Glutamatergic neuron (in vitro differentiated cells): Measurements from ENCODE around the gene LRRC4B. TPM values are rescaled to one million over a fixed set of nuclear protein-coding genes. Genes with fewer than 3 reads are reported as not detected.

Experiments
- DNase-seq: peaks from one replicate; pipeline ENCODE4 v3.0.0; 2022
- H3K27ac Mint-ChIP-seq: one replicate; pipeline ENCODE4 v1.8.0; 2020; ENCODE audit warnings: mild to moderate bottlenecking, mixed read lengths, inconsistent platforms; ENCODE audit not compliant: unreplicated experiment
- H3K27me3 Mint-ChIP-seq: one replicate; pipeline ENCODE4 v1.8.0; 2020; ENCODE audit warnings: mild to moderate bottlenecking, moderate library complexity, mixed read lengths, inconsistent platforms; ENCODE audit not compliant: unreplicated experiment
- H3K36me3 Mint-ChIP-seq: one replicate; pipeline ENCODE4 v1.8.0; 2020; ENCODE audit warnings: mild to moderate bottlenecking, mixed read lengths, inconsistent platforms; ENCODE audit not compliant: unreplicated experiment
- H3K4me1 Mint-ChIP-seq: one replicate; pipeline ENCODE4 v1.8.0; 2020; ENCODE audit warnings: mild to moderate bottlenecking, low read depth, mixed read lengths, inconsistent platforms; ENCODE audit not compliant: unreplicated experiment
- H3K4me3 Mint-ChIP-seq: one replicate; pipeline ENCODE4 v1.8.0; 2020; ENCODE audit warnings: mild to moderate bottlenecking, mixed read lengths, inconsistent platforms; ENCODE audit not compliant: unreplicated experiment
- H3K9me3 Mint-ChIP-seq: one replicate; pipeline ENCODE4 v1.8.0; 2020; ENCODE audit warnings: mild to moderate bottlenecking, moderate library complexity, mixed read lengths, inconsistent platforms; ENCODE audit not compliant: unreplicated experiment
- total RNA-seq: library from RNA; stranded (reverse); fragmentation: NEBNext Ultra II Directional; extraction: Animal tissue kit (Norgen Biotek cat#: 25700); gene quantifications from one replicate; pipeline ENCODE4 v1.2.1, GENCODE V29; 2021; ENCODE audit not compliant: unreplicated experiment
- TF ChIP-seq, protein P1 (sequence below): fragments of 200-600 bp; sonication (generic); IDR thresholded peaks from one replicate; pipeline ENCODE4 v1.5.0; 2021; ENCODE audit not compliant: partially characterized antibody, unreplicated experiment

Gene LRRC4B
- total RNA-seq, 1 donor from 2014 or later: 28.5 TPM

DNA sequence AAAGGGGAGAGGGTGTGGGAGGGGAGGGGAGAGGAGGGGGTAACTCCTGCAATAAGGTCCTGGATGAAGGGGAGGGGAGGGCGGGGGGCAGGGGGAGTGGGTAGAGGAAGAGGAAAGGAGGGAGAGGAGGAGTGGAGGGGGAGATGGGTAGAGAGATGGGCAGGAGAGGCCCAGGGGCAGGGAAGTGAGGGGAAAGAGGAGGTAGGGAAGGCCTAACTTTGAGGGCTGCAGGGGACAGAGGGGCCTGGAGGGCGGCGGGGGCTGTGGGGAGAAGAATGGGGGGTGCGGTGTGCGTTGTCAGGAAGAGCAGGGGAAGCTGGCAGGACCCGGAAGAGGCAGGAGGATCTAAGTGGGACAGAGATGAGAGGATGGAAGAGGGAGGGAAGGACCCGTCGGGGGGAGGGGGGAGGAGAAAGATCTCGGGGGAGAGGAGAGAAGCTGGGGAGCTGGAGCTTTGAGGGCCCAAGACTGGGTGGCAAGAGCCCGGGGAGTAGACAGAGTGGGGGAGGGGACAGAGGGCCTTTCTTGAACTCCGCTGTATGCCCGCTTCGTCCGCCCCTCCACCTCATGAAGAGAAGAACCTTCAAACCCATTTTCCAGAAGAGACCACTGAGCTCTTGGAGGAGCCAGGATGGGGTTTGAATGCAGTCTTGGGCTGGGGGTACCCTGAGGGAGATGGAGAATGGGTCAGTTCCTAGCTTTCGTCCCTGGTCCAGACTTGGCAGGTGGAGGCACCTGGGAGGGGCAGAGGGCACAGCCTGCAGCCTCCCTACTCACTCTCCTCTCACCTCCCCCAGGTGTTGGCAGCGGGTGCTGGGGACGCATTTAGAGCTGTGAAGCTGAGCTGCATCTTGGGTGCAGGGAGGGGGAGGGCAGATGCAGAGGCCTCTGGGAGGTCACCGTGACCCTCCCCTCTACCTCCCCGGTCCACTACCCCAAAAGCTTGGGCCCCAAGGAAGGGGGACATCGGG, 778 bp upstream of the LRRC4B start:
- Mint-ChIP-seq H3K27me3 (peaks cover 5% of the 10 kb centered on the region), H3K9me3 (peaks cover 8% of the 10 kb centered on the region), H3K36me3 (no peaks in the 10 kb centered on the region), H3K4me3 (peak overlapping the region; percentile 22), H3K4me1 (peaks cover 16% of the 10 kb centered on the region), H3K27ac (no peak overlapping the region)
- TF ChIP-seq, protein P1, sequence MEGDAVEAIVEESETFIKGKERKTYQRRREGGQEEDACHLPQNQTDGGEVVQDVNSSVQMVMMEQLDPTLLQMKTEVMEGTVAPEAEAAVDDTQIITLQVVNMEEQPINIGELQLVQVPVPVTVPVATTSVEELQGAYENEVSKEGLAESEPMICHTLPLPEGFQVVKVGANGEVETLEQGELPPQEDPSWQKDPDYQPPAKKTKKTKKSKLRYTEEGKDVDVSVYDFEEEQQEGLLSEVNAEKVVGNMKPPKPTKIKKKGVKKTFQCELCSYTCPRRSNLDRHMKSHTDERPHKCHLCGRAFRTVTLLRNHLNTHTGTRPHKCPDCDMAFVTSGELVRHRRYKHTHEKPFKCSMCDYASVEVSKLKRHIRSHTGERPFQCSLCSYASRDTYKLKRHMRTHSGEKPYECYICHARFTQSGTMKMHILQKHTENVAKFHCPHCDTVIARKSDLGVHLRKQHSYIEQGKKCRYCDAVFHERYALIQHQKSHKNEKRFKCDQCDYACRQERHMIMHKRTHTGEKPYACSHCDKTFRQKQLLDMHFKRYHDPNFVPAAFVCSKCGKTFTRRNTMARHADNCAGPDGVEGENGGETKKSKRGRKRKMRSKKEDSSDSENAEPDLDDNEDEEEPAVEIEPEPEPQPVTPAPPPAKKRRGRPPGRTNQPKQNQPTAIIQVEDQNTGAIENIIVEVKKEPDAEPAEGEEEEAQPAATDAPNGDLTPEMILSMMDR: no peak
- no peak for DNase-seq

DNA sequence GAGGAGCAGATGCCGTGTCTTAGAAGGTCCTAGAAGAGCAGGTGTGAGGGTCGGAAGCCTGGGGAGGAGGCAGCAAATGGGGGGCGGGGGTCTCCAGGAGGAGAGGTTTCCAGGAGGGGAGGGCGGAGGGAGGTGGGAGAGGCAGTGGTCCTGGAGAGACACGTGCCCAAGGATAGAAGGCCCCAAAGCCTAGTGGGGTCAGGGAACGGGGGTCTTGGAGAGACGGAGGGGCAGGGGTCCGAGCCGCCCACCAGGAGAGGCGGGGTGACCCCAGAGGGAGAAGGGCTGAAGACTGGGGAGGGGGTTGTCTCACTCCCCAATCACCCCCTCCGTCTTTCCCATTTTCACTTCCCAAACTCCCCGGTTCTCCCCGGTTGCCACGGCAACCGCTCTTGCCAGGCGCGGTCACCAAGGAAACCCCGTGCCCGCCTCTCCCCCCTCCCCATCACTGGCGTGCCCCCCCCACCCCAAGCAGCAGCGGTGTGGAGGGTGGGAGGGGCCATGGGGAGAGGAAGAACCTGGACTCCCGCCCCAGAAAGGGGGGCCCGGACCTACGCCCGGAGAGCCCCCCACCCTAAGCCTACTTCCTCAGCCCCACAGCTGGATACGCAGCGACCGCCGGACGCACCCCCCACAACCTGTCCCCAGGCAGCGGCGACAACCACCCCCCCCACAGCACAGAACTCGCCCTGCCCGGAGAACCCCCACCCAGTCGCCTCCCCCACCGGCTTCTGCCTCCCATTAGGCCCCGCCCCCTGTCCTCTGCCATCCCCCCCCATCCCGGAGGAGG, 988 bp downstream of the LRRC4B start:
- Mint-ChIP-seq H3K4me3 (peak overlapping the region; percentile 79), H3K27ac (no peak overlapping the region), H3K9me3 (peaks cover 9% of the 10 kb centered on the region), H3K4me1 (peaks cover 22% of the 10 kb centered on the region), H3K36me3 (no peaks in the 10 kb centered on the region), H3K27me3 (peaks cover 10% of the 10 kb centered on the region)
- TF ChIP-seq, protein P1: no peak
- no peak for DNase-seq

DNA sequence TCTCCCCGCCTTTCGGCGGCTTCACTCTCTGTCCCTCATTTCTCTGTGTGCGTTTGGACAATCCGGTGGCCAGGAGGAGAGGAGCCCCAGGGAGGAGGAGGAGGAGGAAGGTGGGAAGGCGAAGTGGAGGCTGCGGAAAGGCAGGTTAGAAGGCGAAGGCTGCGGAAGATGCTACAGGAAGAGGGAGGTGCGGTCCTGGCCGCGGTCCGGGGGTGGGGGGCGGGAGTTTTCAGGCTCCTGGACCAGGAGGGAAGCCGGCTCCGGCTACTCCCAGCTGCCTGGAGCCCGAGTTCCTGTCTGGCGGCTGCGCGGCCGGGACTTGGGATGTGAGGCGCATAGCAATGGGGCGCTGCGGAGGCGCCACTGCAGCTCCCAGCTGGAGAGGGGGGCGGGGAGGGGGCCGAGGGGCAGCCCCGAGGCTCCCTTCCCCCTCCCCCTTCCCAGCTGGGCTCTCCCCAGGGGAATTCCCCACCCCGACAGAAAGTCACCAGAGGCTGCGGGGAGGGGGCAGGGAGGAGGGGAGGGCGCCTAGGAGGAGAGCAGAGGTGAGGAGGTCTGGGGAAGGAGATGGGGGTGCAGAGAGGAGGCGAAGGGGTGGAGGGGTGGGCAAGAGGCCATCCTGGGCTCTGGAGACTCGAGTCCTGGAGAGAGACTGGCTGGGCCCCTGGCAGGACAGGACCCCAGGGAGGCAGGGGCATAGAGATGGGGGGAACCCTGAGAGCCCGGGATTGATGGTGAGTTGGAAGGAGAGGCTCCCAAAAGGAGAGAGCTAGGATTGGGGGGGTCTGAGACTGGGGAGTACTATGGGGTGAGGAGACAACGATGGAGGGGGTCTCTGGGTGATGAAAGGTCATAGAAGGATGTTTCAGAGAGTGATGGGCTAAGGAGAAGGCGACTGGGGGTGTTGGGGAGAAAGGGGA, 2.0 kb downstream of the LRRC4B start:
- peak; percentile 66 for DNase-seq
- Mint-ChIP-seq H3K4me1 (peaks cover 22% of the 10 kb centered on the region), H3K36me3 (no peaks in the 10 kb centered on the region), H3K9me3 (peaks cover 9% of the 10 kb centered on the region), H3K27ac (no peak overlapping the region), H3K4me3 (peak overlapping the region; percentile 79), H3K27me3 (peaks cover 10% of the 10 kb centered on the region)
- TF ChIP-seq, protein P1: no peak

DNA sequence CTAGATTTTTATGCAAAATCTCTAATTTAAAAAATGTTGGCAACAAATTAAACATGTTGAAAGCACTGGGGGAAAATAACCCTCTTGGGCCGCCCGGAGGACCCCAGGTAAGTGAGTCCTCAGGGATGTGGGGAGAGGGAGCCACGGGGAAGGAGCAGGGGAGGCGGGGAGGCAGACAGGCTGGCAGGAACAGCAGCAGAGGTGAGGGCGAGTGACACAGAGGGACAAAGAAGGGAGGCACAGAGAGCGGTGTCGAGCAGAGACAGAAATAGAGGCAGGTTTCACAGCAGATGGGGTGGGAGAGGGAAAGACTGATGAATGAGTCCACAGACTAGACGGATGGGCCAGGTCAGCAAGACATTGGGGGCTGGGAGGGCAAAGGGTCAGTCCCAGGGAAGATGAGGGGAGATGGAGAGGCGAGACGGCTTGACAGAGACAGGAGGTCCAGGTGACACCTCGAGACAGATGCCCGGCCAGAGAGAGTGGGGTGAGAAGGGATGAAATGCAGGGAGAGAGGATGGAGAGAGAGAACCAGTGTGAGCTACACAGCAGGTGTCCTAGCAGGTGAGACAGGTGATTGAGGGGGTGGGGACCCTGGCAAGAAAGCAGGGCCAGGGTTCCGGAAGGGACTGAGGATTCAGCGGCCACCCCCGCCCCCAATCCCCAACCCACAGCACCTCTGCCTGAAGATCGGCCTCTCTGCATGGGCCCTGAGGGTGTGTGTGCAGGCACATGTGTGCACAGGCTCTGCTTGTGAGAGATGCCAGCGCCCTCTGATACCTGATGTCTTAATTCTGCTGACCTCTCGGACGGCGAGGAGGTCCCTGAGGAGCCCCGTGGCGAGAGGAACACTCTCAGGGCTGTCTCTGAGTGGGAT, 3.8 kb downstream of the LRRC4B start:
- peak overlapping the region; percentile 63 for H3K4me3 Mint-ChIP-seq
- TF ChIP-seq, protein P1: no peak
- no peak for DNase-seq
- H3K36me3 Mint-ChIP-seq: no peaks in the 10 kb centered on the region
- peaks cover 23% of the 10 kb centered on the region for H3K4me1 Mint-ChIP-seq
- peaks cover 11% of the 10 kb centered on the region for H3K27me3 Mint-ChIP-seq
- peaks cover 8% of the 10 kb centered on the region for H3K9me3 Mint-ChIP-seq
- H3K27ac Mint-ChIP-seq: peak overlapping the region; percentile 76
